ENCODE measurements around the gene NPRL2. TPM values are rescaled to one million over a fixed set of nuclear protein-coding genes. Genes with fewer than 3 reads are reported as not detected.
"Not testable (repeated sequence)": the region's sequence is repeated elsewhere in the genome, so short reads cannot be mapped to it uniquely, and the experiment has no call there.

NPRL2 gene
- total RNA-seq, 1 experiment from 2014 or later = 21.0 TPM

- DNase-seq = peak; percentile 96
- Mint-ChIP-seq H3K4me1 (ENCODE audit: low read depth, unreplicated experiment) (peaks cover 28% of the 10 kb centered on the region), H3K27me3 (ENCODE audit: unreplicated experiment) (no peaks in the 10 kb centered on the region), H3K27ac (ENCODE audit: unreplicated experiment) (peak overlapping the region; percentile 89), H3K9me3 (ENCODE audit: low read depth, unreplicated experiment) (no peaks in the 10 kb centered on the region), H3K36me3 (ENCODE audit: insufficient read depth, unreplicated experiment) (peaks cover 36% of the 10 kb centered on the region), H3K4me3 (ENCODE audit: low read depth, unreplicated experiment) (peak overlapping the region; percentile 56)
- intact Hi-C loops (cut with micrococcal nuclease; ENCODE audit: unreplicated experiment) = no loop called here
- BruUV-seq (replicated peaks) = no TSS peak
- TF ChIP-seq, protein P1, sequence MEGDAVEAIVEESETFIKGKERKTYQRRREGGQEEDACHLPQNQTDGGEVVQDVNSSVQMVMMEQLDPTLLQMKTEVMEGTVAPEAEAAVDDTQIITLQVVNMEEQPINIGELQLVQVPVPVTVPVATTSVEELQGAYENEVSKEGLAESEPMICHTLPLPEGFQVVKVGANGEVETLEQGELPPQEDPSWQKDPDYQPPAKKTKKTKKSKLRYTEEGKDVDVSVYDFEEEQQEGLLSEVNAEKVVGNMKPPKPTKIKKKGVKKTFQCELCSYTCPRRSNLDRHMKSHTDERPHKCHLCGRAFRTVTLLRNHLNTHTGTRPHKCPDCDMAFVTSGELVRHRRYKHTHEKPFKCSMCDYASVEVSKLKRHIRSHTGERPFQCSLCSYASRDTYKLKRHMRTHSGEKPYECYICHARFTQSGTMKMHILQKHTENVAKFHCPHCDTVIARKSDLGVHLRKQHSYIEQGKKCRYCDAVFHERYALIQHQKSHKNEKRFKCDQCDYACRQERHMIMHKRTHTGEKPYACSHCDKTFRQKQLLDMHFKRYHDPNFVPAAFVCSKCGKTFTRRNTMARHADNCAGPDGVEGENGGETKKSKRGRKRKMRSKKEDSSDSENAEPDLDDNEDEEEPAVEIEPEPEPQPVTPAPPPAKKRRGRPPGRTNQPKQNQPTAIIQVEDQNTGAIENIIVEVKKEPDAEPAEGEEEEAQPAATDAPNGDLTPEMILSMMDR (IDR thresholded peaks at IDR 0.05; ENCODE audit: unreplicated experiment) = no peak
- CTCF ChIA-PET = interaction anchor here (0.6 to 1.0 kb wide), 7 partner anchors 12 to 73 kb away, joined by 3 to 6 read pairs (median 4); partner anchors contain the start of genes HYAL1, HYAL3 and NAA80
Observed at GRCh38 chr3:50316657-50317242, 33.8 kb downstream of the NPRL2 start.

- no peaks in the 10 kb centered on the region for H3K9me3 Mint-ChIP-seq (ENCODE audit: low read depth, unreplicated experiment)
- H3K27ac Mint-ChIP-seq (ENCODE audit: unreplicated experiment) = peak overlapping the region; percentile 79
- peaks cover 28% of the 10 kb centered on the region for H3K4me1 Mint-ChIP-seq (ENCODE audit: low read depth, unreplicated experiment)
- H3K4me3 Mint-ChIP-seq (ENCODE audit: low read depth, unreplicated experiment) = no peak overlapping the region
- H3K36me3 Mint-ChIP-seq (ENCODE audit: insufficient read depth, unreplicated experiment) = peaks cover 20% of the 10 kb centered on the region
- CTCF ChIA-PET = no interaction called here
- intact Hi-C loops (cut with micrococcal nuclease; ENCODE audit: unreplicated experiment) = no loop called here
- no TSS peak for BruUV-seq (replicated peaks)
- H3K27me3 Mint-ChIP-seq (ENCODE audit: unreplicated experiment) = no peaks in the 10 kb centered on the region
- TF ChIP-seq, protein P1 (IDR thresholded peaks at IDR 0.05; ENCODE audit: unreplicated experiment) = no peak
- DNase-seq = no peak
Observed at GRCh38 chr3:50314816-50315215, 35.8 kb downstream of the NPRL2 start.

DNA sequence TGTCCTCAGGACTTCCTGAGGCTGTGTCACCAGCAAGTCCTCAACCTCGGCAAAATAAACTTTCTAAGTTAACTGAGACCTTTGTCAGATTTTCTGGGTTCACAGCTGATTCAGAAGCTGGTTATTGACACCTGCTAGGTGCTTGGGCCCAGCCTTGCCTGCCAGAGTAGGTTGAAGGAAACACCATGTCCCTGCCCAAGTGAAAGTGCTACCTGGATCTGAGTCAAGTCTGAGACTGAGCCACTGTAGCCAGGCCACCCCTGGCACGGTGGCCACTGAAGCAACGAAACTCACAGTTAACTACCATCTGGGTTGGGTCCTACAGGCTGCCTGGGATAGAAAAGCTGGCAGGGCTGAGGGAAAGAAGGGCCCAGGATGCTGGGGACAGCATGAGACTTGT lies 36.2 kb downstream of the NPRL2 start:
- CTCF ChIA-PET = interaction anchor here (1.1 kb wide), 1 partner anchor 22 kb away, joined by 3 read pairs; no protein-coding TSS in a partner anchor
- peaks cover 20% of the 10 kb centered on the region for H3K36me3 Mint-ChIP-seq (ENCODE audit: insufficient read depth, unreplicated experiment)
- H3K4me1 Mint-ChIP-seq (ENCODE audit: low read depth, unreplicated experiment) = peaks cover 28% of the 10 kb centered on the region
- H3K27me3 Mint-ChIP-seq (ENCODE audit: unreplicated experiment) = no peaks in the 10 kb centered on the region
- H3K27ac Mint-ChIP-seq (ENCODE audit: unreplicated experiment) = no peak overlapping the region
- H3K9me3 Mint-ChIP-seq (ENCODE audit: low read depth, unreplicated experiment) = no peaks in the 10 kb centered on the region
- no peak overlapping the region for H3K4me3 Mint-ChIP-seq (ENCODE audit: low read depth, unreplicated experiment)
- BruUV-seq (replicated peaks) = no TSS peak
- TF ChIP-seq, protein P1 (IDR thresholded peaks at IDR 0.05; ENCODE audit: unreplicated experiment) = no peak
- intact Hi-C loops (cut with micrococcal nuclease; ENCODE audit: unreplicated experiment) = no loop called here
- no peak for DNase-seq

DNA sequence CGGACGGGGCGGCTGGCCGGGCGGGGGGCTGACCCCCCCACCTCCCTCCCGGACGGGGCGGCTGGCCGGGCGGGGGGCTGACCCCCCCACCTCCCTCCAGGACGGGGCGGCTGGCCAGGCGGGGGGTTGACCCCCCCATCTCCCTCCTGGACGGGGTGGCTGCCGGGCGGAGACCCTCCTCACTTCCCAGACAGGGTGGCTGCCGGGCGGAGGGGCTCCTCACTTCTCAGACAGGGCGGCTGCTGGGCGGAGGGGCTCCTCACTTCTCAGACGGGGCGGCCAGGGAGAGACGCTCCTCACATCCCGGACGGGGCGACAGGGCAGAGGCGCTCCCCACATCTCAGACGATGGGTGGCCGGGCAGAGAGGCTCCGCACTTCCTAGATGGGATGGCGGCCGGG lies 38.5 kb downstream of the NPRL2 start:
- BruUV-seq (replicated peaks); CTCF ChIA-PET; H3K27me3 Mint-ChIP-seq (ENCODE audit: unreplicated experiment); H3K36me3 Mint-ChIP-seq (ENCODE audit: insufficient read depth, unreplicated experiment); H3K9me3 Mint-ChIP-seq (ENCODE audit: low read depth, unreplicated experiment); H3K4me3 Mint-ChIP-seq (ENCODE audit: low read depth, unreplicated experiment); H3K27ac Mint-ChIP-seq (ENCODE audit: unreplicated experiment); intact Hi-C loops (cut with micrococcal nuclease; ENCODE audit: unreplicated experiment); DNase-seq: not testable (repeated sequence)
- peaks cover 27% of the 10 kb centered on the region for H3K4me1 Mint-ChIP-seq (ENCODE audit: low read depth, unreplicated experiment)

- TF ChIP-seq, protein P1 (IDR thresholded peaks at IDR 0.05; ENCODE audit: unreplicated experiment) = no peak
- intact Hi-C loops (cut with micrococcal nuclease; ENCODE audit: unreplicated experiment) = no loop called here
- BruUV-seq (replicated peaks) = no TSS peak
- Mint-ChIP-seq H3K9me3 (ENCODE audit: low read depth, unreplicated experiment) (no peaks in the 10 kb centered on the region), H3K36me3 (ENCODE audit: insufficient read depth, unreplicated experiment) (peaks cover 15% of the 10 kb centered on the region), H3K4me1 (ENCODE audit: low read depth, unreplicated experiment) (peaks cover 17% of the 10 kb centered on the region), H3K27ac (ENCODE audit: unreplicated experiment) (no peak overlapping the region), H3K4me3 (ENCODE audit: low read depth, unreplicated experiment) (no peak overlapping the region), H3K27me3 (ENCODE audit: unreplicated experiment) (no peaks in the 10 kb centered on the region)
- CTCF ChIA-PET = interaction anchor here (0.7 kb wide), 1 partner anchor 12 kb away, joined by 5 read pairs; no protein-coding TSS in a partner anchor
- DNase-seq = no peak
Observed at GRCh38 chr3:50304601-50305000, 46.0 kb downstream of the NPRL2 start.
